K562 (cell line): Measurements from ENCODE around the gene KNDC1. TPM values are rescaled to one million over a fixed set of nuclear protein-coding genes. Genes with fewer than 3 reads are reported as not detected.

ENCODE experiments used
- ATAC-seq: fragments of 200-7000 bp; cut with Tn5 transposase; 3 replicates; pipeline ENCODE4 v1.9.1; 2020; ENCODE audit warnings: moderate library complexity
- BruUV-seq: library from RNA; stranded (reverse); fragments of 400-500 nt; replicated peaks from 2 replicates; lab custom pipeline; 2021; lab: Mats Ljungman, UMichigan
- CTCF ChIA-PET: fragments of 300-600 bp; formaldehyde crosslinking; extraction: SDS; loops from one replicate; lab custom pipeline; 2021; ENCODE audit warnings: low intra/inter-chr PET ratio; lab: Yijun Ruan, JAX
- POLR2A ChIA-PET: fragments of 300-600, 350-650 bp; sonication (Branson Sonifier 250); formaldehyde crosslinking; extraction: SDS; loops from one replicate; lab custom pipeline; 2021; ENCODE audit warnings: antibody characterized with exemption, inconsistent platforms; lab: Yijun Ruan, JAX
- DNase-seq, 4 experiments: peaks; one replicate each; pipeline versions ENCODE4 v3.0.0 to v3.0.0-alpha.2; 2011 to 2018; ENCODE audit warnings: low spot score in 3 of 4, mixed read lengths in 3 of 4; ENCODE audit errors: extremely low read depth in 1 of 4
- FAIRE-seq: peaks from 2 replicates; lab custom pipeline; 2011; peaks lifted over from hg19 to GRCh38; lab: Jason Lieb, UNC
- H2AFZ ChIP-seq: 2 replicates; pipeline ENCODE4 v1.6.0; 2011; ENCODE audit warnings: low read depth, low read length, control low read depth, inconsistent platforms
- H3K27ac ChIP-seq: fragments of 200-600 bp; 3 replicates; pipeline ENCODE4 v1.8.0; 2011; ENCODE audit warnings: low read depth, mild to moderate bottlenecking, control low read depth, inconsistent platforms, low read length, moderate library complexity, mixed read lengths; ENCODE audit errors: extremely low read depth
- H3K27me3 ChIP-seq, 2 experiments: fragments of 300-600 bp in 1 of 2; 2 replicates in 1 of 2; 3 replicates in 1 of 2; pipeline versions ENCODE4 v1.6.0 to v1.8.0; 2011; ENCODE audit warnings: inconsistent platforms in 2 of 2, low read length in 2 of 2, mild to moderate bottlenecking in 1 of 2, mixed read lengths in 1 of 2, moderate library complexity in 1 of 2; ENCODE audit not compliant: control insufficient read depth in 2 of 2, insufficient read depth in 2 of 2
- H3K36me3 ChIP-seq: fragments of 300-600 bp; 3 replicates; pipeline ENCODE4 v1.8.0; 2011; ENCODE audit warnings: mild to moderate bottlenecking, low read length, inconsistent platforms; ENCODE audit not compliant: control insufficient read depth, insufficient read depth
- H3K4me1 ChIP-seq, 2 experiments: fragments of 200-600 bp in 1 of 2; replicated peaks in 1 of 2; 2 replicates in 1 of 2; 3 replicates in 1 of 2; pipeline versions ENCODE4 v1.5.1 to v1.8.0; 2011; ENCODE audit warnings: inconsistent platforms in 2 of 2, low read length in 2 of 2, mild to moderate bottlenecking in 1 of 2, mixed read lengths in 1 of 2, moderate library complexity in 1 of 2; ENCODE audit not compliant: control insufficient read depth in 2 of 2, insufficient read depth in 2 of 2
- H3K4me2 ChIP-seq: 2 replicates; pipeline ENCODE4 v1.6.1; 2011; ENCODE audit warnings: low read length, control low read depth, inconsistent platforms, mixed read lengths; ENCODE audit not compliant: insufficient read depth
- H3K4me3 ChIP-seq: fragments of 200-600 bp; sonication (generic), shearing (Covaris generic); 2 replicates; pipeline ENCODE4 v1.5.1; 2016; ENCODE audit warnings: control low read depth, inconsistent platforms
- H3K79me2 ChIP-seq: fragments of 200-600 bp; 3 replicates; pipeline ENCODE4 v1.8.0; 2011; ENCODE audit warnings: low read length, inconsistent platforms; ENCODE audit not compliant: control insufficient read depth, insufficient read depth
- H3K9ac ChIP-seq, 2 experiments: 2 replicates each; pipeline versions ENCODE4 v1.6.0 to v1.6.1; 2011; ENCODE audit warnings: low read depth in 2 of 2, low read length in 2 of 2, control low read depth in 1 of 2, inconsistent platforms in 1 of 2, mild to moderate bottlenecking in 1 of 2, mixed read lengths in 1 of 2; ENCODE audit not compliant: insufficient read depth in 1 of 2
- H3K9me1 ChIP-seq: one replicate; pipeline ENCODE4 v1.6.0; 2011; ENCODE audit warnings: inconsistent platforms, mild to moderate bottlenecking, low read length, moderate library complexity; ENCODE audit not compliant: control insufficient read depth, insufficient read depth
- H3K9me3 ChIP-seq: replicated peaks from 2 replicates; pipeline ENCODE4 v1.5.1; 2011; ENCODE audit warnings: low read depth, low read length, inconsistent platforms; ENCODE audit not compliant: control insufficient read depth, insufficient read depth
- H4K20me1 ChIP-seq: replicated peaks from 2 replicates; pipeline ENCODE4 v1.6.1; 2011; ENCODE audit warnings: low read length, inconsistent platforms, mixed read lengths; ENCODE audit not compliant: control insufficient read depth, insufficient read depth
- BACH1 ChIP-seq: fragments of 200-800 bp; sonication (Bioruptor generic); IDR thresholded peaks from 2 replicates; pipeline ENCODE4 v1.6.1; 2016; ENCODE audit warnings: missing genetic modification characterization, missing compliant biosample characterization
- BMI1 ChIP-seq: fragments of 150-350 bp; IDR thresholded peaks from 2 replicates; pipeline ENCODE4 v1.6.1; 2014; ENCODE audit warnings: low read length
- CBFA2T3 ChIP-seq: fragments of 450-650 bp; IDR thresholded peaks from 2 replicates; pipeline ENCODE4 v1.6.1; 2017
- EWSR1 ChIP-seq: fragments of 450-650 bp; IDR thresholded peaks from 2 replicates; pipeline ENCODE4 v1.6.1; 2018; ENCODE audit warnings: borderline replicate concordance, mild to moderate bottlenecking, low read depth, moderate library complexity; ENCODE audit not compliant: partially characterized antibody
- MXI1 ChIP-seq: IDR thresholded peaks from 2 replicates; pipeline ENCODE4 v1.6.1; 2011; ENCODE audit warnings: low read depth, mild to moderate bottlenecking, improper control_type of control experiment, low read length
- PHB2 ChIP-seq: fragments of 450-650 bp; IDR thresholded peaks from 2 replicates; pipeline ENCODE4 v1.6.1; 2017; ENCODE audit warnings: low read depth
- PHF20 ChIP-seq: fragments of 450-650 bp; IDR thresholded peaks from 2 replicates; pipeline ENCODE4 v1.6.1; 2018; ENCODE audit not compliant: partially characterized antibody
- RHOXF2B ChIP-seq: fragments of 250-450 bp; sonication (Bioruptor Pico); conservative IDR thresholded peaks from 2 replicates; pipeline ENCODE4 v1.5.1; 2021
- SAP30 ChIP-seq: fragments of 200-600 bp; sonication (generic); IDR thresholded peaks from 2 replicates; pipeline ENCODE4 v1.6.1; 2012; ENCODE audit warnings: borderline replicate concordance, low read depth, mild to moderate bottlenecking, moderate library complexity, low read length, control low read depth, inconsistent platforms; ENCODE audit not compliant: insufficient read depth, poor library complexity, severe bottlenecking
- SIRT6 ChIP-seq: IDR thresholded peaks from one replicate; pipeline ENCODE4 v1.6.1; 2012; ENCODE audit warnings: low read depth, mild to moderate bottlenecking, control low read depth, inconsistent platforms, low read length, moderate library complexity
- ZFX ChIP-seq: sonication (generic); formaldehyde crosslinking; IDR thresholded peaks from 2 replicates; pipeline ENCODE4 v1.8.0; 2022; ENCODE audit warnings: mild to moderate bottlenecking, missing genetic modification reagents, moderate library complexity
- ZNF444 ChIP-seq: fragments of 250-450 bp; sonication (Bioruptor Pico); IDR thresholded peaks from 2 replicates; pipeline ENCODE4 v1.4.0; 2020; ENCODE audit warnings: mild to moderate bottlenecking, moderate library complexity
- ZNF668 ChIP-seq: fragments of 250-450 bp; sonication (Bioruptor Pico); IDR thresholded peaks from 2 replicates; pipeline ENCODE4 v1.8.0; 2022; ENCODE audit warnings: mild to moderate bottlenecking, inconsistent platforms
- WGBS: fragments of 100-300 bp; shearing (Covaris generic); methylation state at CpG from one replicate; pipeline ENCODE4 v1.1.6; 2016; ENCODE audit warnings: low coverage, mixed read lengths; ENCODE audit not compliant: insufficient coverage; ENCODE audit errors: missing lambda C conversion rate; 5-methylcytosine and 5-hydroxymethylcytosine counted together
- in situ Hi-C: fragments of 300-500 bp; cut with MboI; formaldehyde crosslinking; loops from 4 replicates; pipeline ENCODE4 v1.15.0; 2018; ENCODE audit warnings: inconsistent platforms, mixed read lengths
- intact Hi-C: fragments of 100-400 bp; cut with micrococcal nuclease; formaldehyde crosslinking; loops from 2 replicates; pipeline ENCODE4 v1.14.2; 2022
- polyA plus RNA-seq, 8 experiments: library from polyadenylated mRNA; depleted of rRNA in 4 of 8; stranded (reverse) in 5 of 8; unstranded in 3 of 8; fragments of >200 nt; fragmentation: Nextera tagmentation in 2 of 8; fragmentation: Illumina TruSeq in 1 of 8; extraction: Ambion mirVana in 2 of 8; extraction: Trizol in 1 of 8; gene quantifications; 2 replicates each; pipeline versions ENCODE4 v1.2.1 to v1.2.3, GENCODE V29; 2011 to 2014; ENCODE audit warnings: inconsistent platforms in 1 of 8, missing spikeins in 1 of 8
- total RNA-seq, 7 experiments: library from RNA; depleted of rRNA in 6 of 7; stranded (reverse); fragments of >200 nt in 6 of 7; fragmentation: Illumina TruSeq in 2 of 7; extraction: Trizol in 2 of 7; gene quantifications; 2 replicates each; pipeline versions ENCODE4 v1.2.1 to v1.2.3, GENCODE V29; 2011 to 2021; ENCODE audit warnings: low replicate concordance in 1 of 7
- TF ChIP-seq, protein P1 (sequence below): sonication (generic); formaldehyde crosslinking; IDR thresholded peaks from 2 replicates; pipeline ENCODE4 v1.8.0; 2022; ENCODE audit warnings: missing genetic modification reagents, mild to moderate bottlenecking, moderate library complexity, borderline replicate concordance
- TF ChIP-seq, protein P2 (sequence below): fragments of 450-650 bp; IDR thresholded peaks from 2 replicates; pipeline ENCODE4 v1.6.1; 2016; ENCODE audit warnings: borderline replicate concordance
- TF ChIP-seq, protein P3 (sequence below): fragments of 200-800 bp; sonication (Bioruptor generic); IDR thresholded peaks from 2 replicates; pipeline ENCODE4 v1.6.1; 2017; ENCODE audit warnings: missing genetic modification characterization, missing compliant biosample characterization
- TF ChIP-seq, protein P4 (sequence below): fragments of 250-450 bp; sonication (Bioruptor Pico); IDR thresholded peaks from 2 replicates; pipeline ENCODE4 v1.8.0; 2022; ENCODE audit warnings: inconsistent platforms

Gene KNDC1
- total and polyA plus RNA-seq, 9 of the 15 experiments (the other 6 are each of a cell fraction or from before 2014, with no cell fraction given): 0.07 to 0.26 (median 0.11) TPM; not detected in 6

DNA sequence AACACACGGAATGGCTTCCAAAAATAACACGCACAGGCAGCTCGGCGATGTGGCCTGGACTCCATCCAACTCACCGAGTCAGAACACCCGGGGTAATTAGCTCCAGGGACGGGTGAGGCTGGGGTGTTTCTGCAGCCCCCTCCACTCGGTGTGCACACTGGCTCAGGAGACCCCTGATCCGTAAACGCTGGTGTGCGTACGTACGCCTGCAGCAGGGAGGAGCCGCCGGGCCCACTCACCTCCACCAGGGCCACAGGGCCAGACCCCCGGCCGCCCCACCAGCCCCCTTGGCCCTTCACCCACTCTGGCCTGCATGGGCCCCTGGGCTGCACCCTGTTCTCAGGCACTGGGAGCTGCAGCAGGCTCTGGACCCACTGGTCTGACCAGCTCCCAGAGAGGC is 47.6 kb downstream of the KNDC1 start:
- H3K36me3 ChIP-seq: no peaks in the 10 kb centered on the region
- no peak overlapping the region for H3K4me3 ChIP-seq
- intact Hi-C loops: no loop called here
- no peak for DNase-seq
- H2AFZ ChIP-seq: no peak overlapping the region
- H4K20me1 ChIP-seq: no peaks in the 10 kb centered on the region
- no peak for ATAC-seq
- no peak for FAIRE-seq
- no TSS peak for BruUV-seq
- no peak overlapping the region for H3K4me2 ChIP-seq
- POLR2A ChIA-PET: no interaction called here
- peaks cover 5 to 48% of the 10 kb centered on the region in 2 experiments; a peak in 3 of 5 replicates for H3K27me3 ChIP-seq
- H3K9me1 ChIP-seq: no peaks in the 10 kb centered on the region
- CTCF ChIA-PET: no interaction called here
- H3K4me1 ChIP-seq: peaks cover 0 to 61% of the 10 kb centered on the region in 2 experiments; a peak in 2 of 5 replicates
- no peak overlapping the region for H3K9ac ChIP-seq
- in situ Hi-C loops: no loop called here
- H3K27ac ChIP-seq: no peak overlapping the region
- 11% methylated on average over 5 of the region's 17 CpGs for WGBS
- H3K79me2 ChIP-seq: no peaks in the 10 kb centered on the region
- no peaks in the 10 kb centered on the region; the same call in 1 of the 2 replicates for H3K9me3 ChIP-seq
- TF ChIP-seq SIRT6 (no peak), BMI1 (no peak), ZFX (no peak), CBFA2T3 (no peak), BACH1 (tag) (no peak), ZNF668 (CRISPR knock-in tag) (no peak), SAP30 (no peak), PHF20 (no peak), EWSR1 (no peak), MXI1 (no peak), RHOXF2B (CRISPR knock-in tag) (no peak), PHB2 (no peak), ZNF444 (no peak)
- TF ChIP-seq, protein P1, sequence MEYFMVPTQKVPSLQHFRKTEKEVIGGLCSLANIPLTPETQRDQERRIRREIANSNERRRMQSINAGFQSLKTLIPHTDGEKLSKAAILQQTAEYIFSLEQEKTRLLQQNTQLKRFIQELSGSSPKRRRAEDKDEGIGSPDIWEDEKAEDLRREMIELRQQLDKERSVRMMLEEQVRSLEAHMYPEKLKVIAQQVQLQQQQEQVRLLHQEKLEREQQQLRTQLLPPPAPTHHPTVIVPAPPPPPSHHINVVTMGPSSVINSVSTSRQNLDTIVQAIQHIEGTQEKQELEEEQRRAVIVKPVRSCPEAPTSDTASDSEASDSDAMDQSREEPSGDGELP (CRISPR knock-in tag): no peak
- TF ChIP-seq, protein P2, sequence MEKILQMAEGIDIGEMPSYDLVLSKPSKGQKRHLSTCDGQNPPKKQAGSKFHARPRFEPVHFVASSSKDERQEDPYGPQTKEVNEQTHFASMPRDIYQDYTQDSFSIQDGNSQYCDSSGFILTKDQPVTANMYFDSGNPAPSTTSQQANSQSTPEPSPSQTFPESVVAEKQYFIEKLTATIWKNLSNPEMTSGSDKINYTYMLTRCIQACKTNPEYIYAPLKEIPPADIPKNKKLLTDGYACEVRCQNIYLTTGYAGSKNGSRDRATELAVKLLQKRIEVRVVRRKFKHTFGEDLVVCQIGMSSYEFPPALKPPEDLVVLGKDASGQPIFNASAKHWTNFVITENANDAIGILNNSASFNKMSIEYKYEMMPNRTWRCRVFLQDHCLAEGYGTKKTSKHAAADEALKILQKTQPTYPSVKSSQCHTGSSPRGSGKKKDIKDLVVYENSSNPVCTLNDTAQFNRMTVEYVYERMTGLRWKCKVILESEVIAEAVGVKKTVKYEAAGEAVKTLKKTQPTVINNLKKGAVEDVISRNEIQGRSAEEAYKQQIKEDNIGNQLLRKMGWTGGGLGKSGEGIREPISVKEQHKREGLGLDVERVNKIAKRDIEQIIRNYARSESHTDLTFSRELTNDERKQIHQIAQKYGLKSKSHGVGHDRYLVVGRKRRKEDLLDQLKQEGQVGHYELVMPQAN: no peak
- TF ChIP-seq, protein P3, sequence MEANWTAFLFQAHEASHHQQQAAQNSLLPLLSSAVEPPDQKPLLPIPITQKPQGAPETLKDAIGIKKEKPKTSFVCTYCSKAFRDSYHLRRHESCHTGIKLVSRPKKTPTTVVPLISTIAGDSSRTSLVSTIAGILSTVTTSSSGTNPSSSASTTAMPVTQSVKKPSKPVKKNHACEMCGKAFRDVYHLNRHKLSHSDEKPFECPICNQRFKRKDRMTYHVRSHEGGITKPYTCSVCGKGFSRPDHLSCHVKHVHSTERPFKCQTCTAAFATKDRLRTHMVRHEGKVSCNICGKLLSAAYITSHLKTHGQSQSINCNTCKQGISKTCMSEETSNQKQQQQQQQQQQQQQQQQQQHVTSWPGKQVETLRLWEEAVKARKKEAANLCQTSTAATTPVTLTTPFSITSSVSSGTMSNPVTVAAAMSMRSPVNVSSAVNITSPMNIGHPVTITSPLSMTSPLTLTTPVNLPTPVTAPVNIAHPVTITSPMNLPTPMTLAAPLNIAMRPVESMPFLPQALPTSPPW (CRISPR knock-in tag): no peak
- TF ChIP-seq, protein P4, sequence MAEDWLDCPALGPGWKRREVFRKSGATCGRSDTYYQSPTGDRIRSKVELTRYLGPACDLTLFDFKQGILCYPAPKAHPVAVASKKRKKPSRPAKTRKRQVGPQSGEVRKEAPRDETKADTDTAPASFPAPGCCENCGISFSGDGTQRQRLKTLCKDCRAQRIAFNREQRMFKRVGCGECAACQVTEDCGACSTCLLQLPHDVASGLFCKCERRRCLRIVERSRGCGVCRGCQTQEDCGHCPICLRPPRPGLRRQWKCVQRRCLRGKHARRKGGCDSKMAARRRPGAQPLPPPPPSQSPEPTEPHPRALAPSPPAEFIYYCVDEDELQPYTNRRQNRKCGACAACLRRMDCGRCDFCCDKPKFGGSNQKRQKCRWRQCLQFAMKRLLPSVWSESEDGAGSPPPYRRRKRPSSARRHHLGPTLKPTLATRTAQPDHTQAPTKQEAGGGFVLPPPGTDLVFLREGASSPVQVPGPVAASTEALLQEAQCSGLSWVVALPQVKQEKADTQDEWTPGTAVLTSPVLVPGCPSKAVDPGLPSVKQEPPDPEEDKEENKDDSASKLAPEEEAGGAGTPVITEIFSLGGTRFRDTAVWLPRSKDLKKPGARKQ (CRISPR knock-in tag): no peak
